ENCODE data around the gene SLC16A9. TPM values are rescaled to one million over a fixed set of nuclear protein-coding genes. Genes with fewer than 3 reads are reported as not detected.
"Not testable (repeated sequence)": the region's sequence is repeated elsewhere in the genome, so short reads cannot be mapped to it uniquely, and the experiment has no call there.

The SLC16A9 gene
- total RNA-seq, 4 donors from 2014 or later: 0.25 to 2.3 (median 0.77) TPM

GRCh38 chr10:59675812-59676211, 33.8 kb downstream of the SLC16A9 start:
- ATAC-seq (ENCODE audit: low FRiP score) (no peak), DNase-seq (ENCODE audit: low spot score) (no peak)
- TF ChIP-seq CTCF (IDR thresholded peaks at IDR 0.05): no peak

GRCh38 chr10:59674215-59674836, 35.3 kb downstream of the SLC16A9 start:
- ATAC-seq (ENCODE audit: low FRiP score) (peak; percentile 93), DNase-seq (ENCODE audit: low spot score) (no peak)
- no peak for TF ChIP-seq CTCF (IDR thresholded peaks at IDR 0.05)

GRCh38 chr10:59672150-59672875, 37.3 kb downstream of the SLC16A9 start:
- DNase-seq (ENCODE audit: low spot score) (no peak), ATAC-seq (ENCODE audit: low FRiP score) (no peak)
- TF ChIP-seq CTCF (IDR thresholded peaks at IDR 0.05): no peak

GRCh38 chr10:59670269-59670668, 39.4 kb downstream of the SLC16A9 start:
- no peak for DNase-seq (ENCODE audit: low spot score)
- no peak for ATAC-seq (ENCODE audit: low FRiP score)
- TF ChIP-seq CTCF (IDR thresholded peaks at IDR 0.05): no peak

- ATAC-seq (ENCODE audit: low FRiP score) (no peak), DNase-seq (ENCODE audit: low spot score) (no peak)
Measured at GRCh38 chr10:59668096-59668495, 41.6 kb downstream of the SLC16A9 start.

GRCh38 chr10:59666310-59666709, 43.3 kb downstream of the SLC16A9 start:
- ATAC-seq (ENCODE audit: low FRiP score): no peak
- no peak for TF ChIP-seq CTCF (IDR thresholded peaks at IDR 0.05)
- no peak for DNase-seq (ENCODE audit: low spot score)

More at GRCh38 chr10:59668096-59668495, 41.6 kb downstream of the SLC16A9 start:
- TF ChIP-seq CTCF (IDR thresholded peaks at IDR 0.05): no peak

- ATAC-seq (ENCODE audit: low FRiP score): not testable (repeated sequence)
Measured at GRCh38 chr10:59663213-59663612, 46.4 kb downstream of the SLC16A9 start.

More at GRCh38 chr10:59663213-59663612, 46.4 kb downstream of the SLC16A9 start:
- not testable (repeated sequence) for DNase-seq (ENCODE audit: low spot score)

All from omental fat pad (tissue), 4 donors.